Superior temporal gyrus (tissue), 1 donor: ENCODE measurements around the gene FAM216B.
"Not testable (repeated sequence)": the region's sequence is repeated elsewhere in the genome, so short reads cannot be mapped to it uniquely, and the experiment has no call there.

ENCODE experiments used
- DNase-seq: peaks from one replicate; pipeline ENCODE4 v3.0.0-alpha.2; 2016; ENCODE audit errors: extremely low spot score

The FAM216B gene

GRCh38 chr13:42781352-42781751, at the start of gene FAM216B:
Gene FAM216B, plus strand, starts transcription at chr13:42781584. Its CDS starts 2,484 bp downstream, at chr13:42784068.
- DNase-seq = no peak

DNA sequence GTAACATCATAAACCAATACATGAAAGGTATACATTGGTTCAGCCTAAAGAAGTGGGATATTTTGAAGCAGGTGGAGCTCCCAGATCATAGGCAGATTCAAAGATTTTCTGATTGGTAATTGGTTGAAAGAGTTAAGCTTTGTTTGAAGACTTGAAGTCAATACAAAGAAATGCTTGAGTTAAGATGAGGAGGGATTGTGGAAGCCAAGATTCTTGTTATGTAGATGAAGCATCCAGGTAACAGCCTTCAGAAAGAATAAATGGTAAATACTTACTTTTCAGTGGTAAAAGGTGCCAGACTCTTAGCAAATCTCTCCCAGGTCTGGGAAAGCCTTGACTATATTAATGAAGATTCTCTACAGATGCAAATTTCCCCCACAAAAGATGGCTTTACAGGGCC, 49.3 kb upstream of the FAM216B start:
- DNase-seq = no peak

- no peak for DNase-seq
Observed at GRCh38 chr13:42733046-42733445, 48.3 kb upstream of the FAM216B start.

- DNase-seq = no peak
Observed at GRCh38 chr13:42735010-42735409, 46.4 kb upstream of the FAM216B start.

DNA sequence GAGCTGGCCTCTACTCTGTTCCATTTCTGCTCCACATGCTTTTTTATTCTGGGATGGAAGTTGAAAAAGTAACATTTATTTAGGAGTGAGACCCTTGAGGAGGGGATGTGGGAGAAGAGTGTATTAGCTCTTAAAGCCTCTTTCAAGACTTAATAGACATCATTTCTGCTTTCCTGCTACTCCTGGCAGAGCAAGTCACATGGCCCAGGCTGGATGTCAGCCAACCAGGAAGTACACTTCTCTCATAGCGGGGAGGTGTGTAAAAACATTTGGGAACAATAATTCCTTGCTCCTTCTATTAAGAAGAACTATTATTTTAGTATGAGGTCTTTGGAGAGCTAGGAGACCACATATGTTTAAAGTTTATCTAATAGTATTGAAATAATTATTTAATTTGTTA, 40.6 kb upstream of the FAM216B start:
- DNase-seq = peak; percentile 25

- no peak for DNase-seq
Observed at GRCh38 chr13:42741914-42742313, 39.5 kb upstream of the FAM216B start.

GRCh38 chr13:42745655-42746054, 35.7 kb upstream of the FAM216B start:
- no peak for DNase-seq

- DNase-seq = no peak
Observed at GRCh38 chr13:42746866-42747265, 34.5 kb upstream of the FAM216B start.

DNA sequence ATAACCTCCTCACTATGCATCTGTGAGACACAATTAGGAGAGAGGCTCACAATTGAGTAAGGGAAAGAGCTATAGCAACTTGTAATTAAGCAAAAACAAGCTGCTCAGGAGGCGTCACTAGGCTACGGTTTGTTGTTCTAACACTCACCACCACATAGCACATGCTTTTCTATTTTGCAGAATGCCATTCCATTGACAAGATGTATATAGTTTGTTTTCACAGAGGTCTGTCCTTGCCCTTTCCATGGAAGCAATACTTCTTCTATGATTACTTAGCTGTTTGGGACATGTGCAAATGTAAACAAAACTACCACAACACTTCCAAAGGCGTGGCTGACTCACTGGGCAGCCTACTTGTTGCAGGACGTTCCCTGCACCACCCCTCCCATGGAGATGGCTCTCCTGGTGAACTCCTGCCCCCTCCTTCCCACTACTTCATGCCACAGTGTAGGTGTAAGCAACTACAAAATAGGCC, 33.9 kb upstream of the FAM216B start:
- DNase-seq = no peak

DNA sequence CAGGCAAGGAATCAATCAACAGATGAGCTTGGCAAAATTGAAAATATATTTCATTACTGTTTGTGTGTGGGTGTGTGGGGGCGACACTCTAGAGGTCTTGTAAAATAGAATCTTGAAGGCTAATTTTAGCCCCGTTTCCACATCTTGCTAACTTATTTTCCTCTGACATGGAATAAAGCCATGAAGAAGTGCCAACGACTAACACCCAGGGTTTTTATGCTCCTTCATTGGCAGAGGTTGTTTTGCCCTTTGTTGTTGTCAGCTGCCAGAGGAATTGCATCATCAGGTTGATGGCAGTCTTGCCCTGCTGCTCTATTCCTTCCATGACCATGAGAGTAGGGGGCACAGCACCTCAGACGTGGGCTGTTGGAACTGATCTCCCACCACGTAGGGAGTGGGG, 30.6 kb upstream of the FAM216B start:
- DNase-seq = no peak

GRCh38 chr13:42751693-42752092, 29.7 kb upstream of the FAM216B start:
- DNase-seq = no peak

DNA sequence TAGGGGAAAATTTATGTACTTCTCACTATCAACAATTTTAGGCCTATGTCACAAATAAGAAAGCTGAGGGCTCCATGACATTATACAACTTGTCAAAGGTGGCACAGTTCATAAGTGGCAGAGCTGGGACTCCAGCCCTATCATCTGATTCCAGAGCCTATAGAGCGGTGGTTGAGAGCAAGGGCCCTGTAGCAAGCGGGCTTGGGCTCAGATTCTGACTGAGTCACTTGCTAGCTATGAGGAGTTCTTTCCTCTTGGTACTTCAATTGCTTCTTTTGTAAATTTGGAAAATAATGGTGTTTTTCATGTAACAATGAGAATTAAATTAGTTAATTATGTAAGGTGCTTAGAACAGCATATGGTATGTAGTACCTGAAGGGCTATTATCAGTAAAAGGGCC, 28.7 kb upstream of the FAM216B start:
- DNase-seq = no peak

- DNase-seq = no peak
Observed at GRCh38 chr13:42753697-42754096, 27.7 kb upstream of the FAM216B start.

DNA sequence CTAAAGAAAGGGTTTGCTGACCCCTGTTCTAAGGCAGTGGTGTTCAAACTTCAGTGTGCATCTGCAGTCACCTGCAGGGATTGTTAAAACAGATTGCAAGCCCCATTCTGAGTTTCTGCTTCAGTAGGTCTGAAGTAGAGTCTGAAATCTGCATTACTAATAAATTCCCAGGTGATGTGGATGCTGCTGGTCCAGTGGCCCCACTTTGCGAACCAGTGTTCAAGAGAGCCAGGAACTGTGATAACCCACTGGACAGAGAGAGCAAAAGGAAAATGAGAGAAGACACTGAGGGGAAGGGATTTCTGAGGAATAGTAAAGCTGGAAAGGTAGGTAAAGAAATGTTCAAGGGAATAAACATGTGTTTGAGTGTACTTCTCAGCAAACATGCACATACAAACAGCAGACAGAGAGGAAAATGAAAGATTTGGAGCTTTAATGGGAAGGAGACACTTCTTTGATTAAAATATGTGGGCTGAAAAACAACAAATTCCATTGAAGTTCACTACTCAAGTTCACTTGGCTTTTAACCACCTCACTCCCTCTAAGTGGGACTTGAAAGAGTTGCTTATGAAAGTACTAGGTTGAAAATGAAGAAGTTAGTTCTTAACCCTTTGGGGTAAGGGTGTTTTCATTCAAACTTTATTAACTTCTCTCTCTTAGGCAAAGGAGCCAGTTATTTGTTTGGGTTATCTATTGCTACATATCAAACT, 26.4 kb upstream of the FAM216B start:
- DNase-seq = no peak

GRCh38 chr13:42757678-42758420, 23.5 kb upstream of the FAM216B start:
- DNase-seq = no peak

GRCh38 chr13:42758515-42758914, 22.9 kb upstream of the FAM216B start:
- DNase-seq = no peak

GRCh38 chr13:42760951-42761350, 20.4 kb upstream of the FAM216B start:
- no peak for DNase-seq

DNA sequence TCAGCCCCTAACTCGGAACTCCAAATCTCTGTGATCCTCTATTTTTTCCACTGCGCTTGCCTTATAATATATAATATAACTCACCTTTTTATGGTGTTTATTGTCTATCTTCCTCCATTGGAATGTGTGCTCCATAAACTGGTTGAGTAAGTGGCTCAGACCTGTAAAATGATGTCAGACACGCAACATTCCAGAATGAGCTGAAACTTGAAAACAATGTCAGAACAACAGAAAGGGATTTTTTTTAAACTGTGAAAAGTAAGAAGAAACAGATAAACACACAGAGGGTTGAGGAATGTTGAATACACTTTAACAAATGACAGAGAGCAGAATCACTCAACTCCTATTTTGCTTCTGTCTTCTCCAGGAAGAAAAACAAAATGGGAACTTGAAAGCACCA, 19.1 kb upstream of the FAM216B start:
- no peak for DNase-seq

DNA sequence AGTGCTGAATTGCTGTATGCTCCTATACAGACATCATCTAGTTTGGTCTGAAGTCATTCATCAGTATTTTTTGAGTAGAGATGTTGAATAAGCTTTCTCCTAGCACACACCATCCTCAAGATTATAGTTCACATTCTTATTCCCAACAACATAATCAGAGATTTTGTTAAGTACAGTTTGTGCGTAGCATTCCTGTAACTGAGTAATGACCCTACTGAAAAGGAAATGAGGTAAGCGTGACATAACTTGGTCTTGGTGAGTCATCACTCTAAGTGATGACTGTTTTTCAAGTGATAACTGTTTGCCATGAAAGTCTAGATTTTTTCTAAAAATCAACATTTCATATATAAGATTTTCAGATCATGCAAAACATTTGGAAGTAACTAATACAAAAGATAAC, 18.5 kb upstream of the FAM216B start:
- no peak for DNase-seq

DNA sequence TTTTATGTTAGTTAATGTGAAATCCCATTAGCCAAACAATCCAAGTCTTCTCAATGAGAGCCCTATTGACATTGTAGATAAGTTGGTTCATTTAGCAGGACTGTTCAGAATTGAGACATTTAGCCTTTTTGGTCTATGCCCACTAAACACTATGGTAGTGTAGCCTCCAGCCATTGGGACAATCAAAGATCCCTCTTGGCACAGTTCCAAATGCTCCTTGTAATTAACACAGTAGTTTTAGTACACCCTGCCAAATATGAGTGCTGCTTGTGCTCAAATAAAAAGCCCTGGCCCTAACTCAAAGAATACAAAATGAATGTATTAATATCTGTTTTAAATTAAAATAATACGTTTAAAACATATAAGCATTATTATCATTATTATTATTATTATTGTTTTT, 15.4 kb upstream of the FAM216B start:
- no peak for DNase-seq

- DNase-seq = no peak
Observed at GRCh38 chr13:42769650-42770049, 11.7 kb upstream of the FAM216B start.

- DNase-seq = not testable (repeated sequence)
Observed at GRCh38 chr13:42776558-42776957, 4.8 kb upstream of the FAM216B start.

DNA sequence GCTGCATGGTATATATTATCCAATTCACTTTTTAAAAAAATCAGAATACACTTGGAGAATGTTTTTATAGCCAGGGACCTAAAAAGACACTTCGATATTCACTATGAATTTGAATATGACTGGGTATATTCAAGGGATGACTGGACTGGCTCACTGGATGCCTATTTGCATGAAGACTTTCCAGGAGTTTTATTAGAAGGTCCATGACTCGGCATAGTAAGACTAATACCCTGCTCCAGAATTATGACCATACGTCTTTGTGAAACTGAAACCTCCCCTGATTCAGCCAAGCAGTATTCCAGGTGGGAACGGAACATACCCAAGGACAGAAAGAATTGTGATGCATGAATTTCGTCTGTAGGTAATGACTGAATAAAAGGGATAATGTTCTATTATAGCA, 3.9 kb upstream of the FAM216B start:
- no peak for DNase-seq
